ENCODE measurements around the gene ISOC1. TPM values are rescaled to one million over a fixed set of nuclear protein-coding genes. Genes with fewer than 3 reads are reported as not detected.

The ISOC1 gene
- 1 to 10 TPM; 7.7 to 9.9 TPM for total RNA-seq
- long read RNA-seq, donor 1, transcript ISOC1-201 (5 exons, 1,940 nt) = major isoform, 9 of 9 reads
- long read RNA-seq, donor 1, partial matches to known transcripts = 0 of 9 reads
- long read RNA-seq, donor 1, other reads (novel, unspliced or antisense) = 0 of 9 reads
- long read RNA-seq, donor 2, transcript ISOC1-201 (5 exons, 1,940 nt) = major isoform, 36 of 39 reads
- long read RNA-seq, donor 2, partial matches to known transcripts = 0 of 39 reads
- long read RNA-seq, donor 2, other reads (novel, unspliced or antisense) = 3 of 39 reads

GRCh38 chr5:129094087-129094923 is at the start of gene ISOC1:
ISOC1 (plus strand) TSS chr5:129094749; CDS start chr5:129094767, 18 bp downstream.
- intact Hi-C loops (cut with DNase I) = no loop called here
- peak; percentile 96 for DNase-seq (ENCODE audit: low spot score)

GRCh38 chr5:129046151-129046550 is 48.4 kb upstream of the ISOC1 start:
- no peak for DNase-seq (ENCODE audit: low spot score)
- intact Hi-C loops (cut with DNase I) = no loop called here

GRCh38 chr5:129048509-129048908 is 46.0 kb upstream of the ISOC1 start:
- intact Hi-C loops (cut with DNase I) = no loop called here
- no peak for DNase-seq (ENCODE audit: low spot score)

GRCh38 chr5:129049126-129049799 is 45.3 kb upstream of the ISOC1 start:
- DNase-seq (ENCODE audit: low spot score) = no peak
- intact Hi-C loops (cut with DNase I) = no loop called here

- intact Hi-C loops (cut with DNase I) = no loop called here
These were observed 43.3 kb upstream of the ISOC1 start for GRCh38 chr5:129051283-129051682.

GRCh38 chr5:129053438-129053837 is 41.1 kb upstream of the ISOC1 start:
- DNase-seq (ENCODE audit: low spot score) = no peak
- intact Hi-C loops (cut with DNase I) = no loop called here

More at GRCh38 chr5:129051283-129051682, 43.3 kb upstream of the ISOC1 start:
- no peak for DNase-seq (ENCODE audit: low spot score)

GRCh38 chr5:129057329-129057728 is 37.2 kb upstream of the ISOC1 start:
- no peak for DNase-seq (ENCODE audit: low spot score)
- intact Hi-C loops (cut with DNase I) = no loop called here

GRCh38 chr5:129061849-129062248 is 32.7 kb upstream of the ISOC1 start:
- intact Hi-C loops (cut with DNase I) = no loop called here
- no peak for DNase-seq (ENCODE audit: low spot score)

GRCh38 chr5:129063483-129064113 is 31.0 kb upstream of the ISOC1 start:
- no peak for DNase-seq (ENCODE audit: low spot score)
- intact Hi-C loops (cut with DNase I) = no loop called here

- intact Hi-C loops (cut with DNase I) = no loop called here
- no peak for DNase-seq (ENCODE audit: low spot score)
These were observed 28.8 kb upstream of the ISOC1 start for GRCh38 chr5:129065721-129066120.

GRCh38 chr5:129067745-129068144 is 26.8 kb upstream of the ISOC1 start:
- intact Hi-C loops (cut with DNase I) = no loop called here

GRCh38 chr5:129069292-129069691 is 25.3 kb upstream of the ISOC1 start:
- intact Hi-C loops (cut with DNase I) = no loop called here
- DNase-seq (ENCODE audit: low spot score) = no peak

More at GRCh38 chr5:129067745-129068144, 26.8 kb upstream of the ISOC1 start:
- no peak for DNase-seq (ENCODE audit: low spot score)

GRCh38 chr5:129073111-129073510 is 21.4 kb upstream of the ISOC1 start:
- intact Hi-C loops (cut with DNase I) = no loop called here
- no peak for DNase-seq (ENCODE audit: low spot score)

GRCh38 chr5:129074903-129075302 is 19.6 kb upstream of the ISOC1 start:
- intact Hi-C loops (cut with DNase I) = no loop called here
- DNase-seq (ENCODE audit: low spot score) = no peak

GRCh38 chr5:129077433-129078075 is 17.0 kb upstream of the ISOC1 start:
- intact Hi-C loops (cut with DNase I) = no loop called here
- no peak for DNase-seq (ENCODE audit: low spot score)

- intact Hi-C loops (cut with DNase I) = no loop called here
- no peak for DNase-seq (ENCODE audit: low spot score)
These were observed 16.3 kb upstream of the ISOC1 start for GRCh38 chr5:129078247-129078646.

- DNase-seq (ENCODE audit: low spot score) = no peak
- intact Hi-C loops (cut with DNase I) = no loop called here
These were observed 15.9 kb upstream of the ISOC1 start for GRCh38 chr5:129078660-129079059.

- no peak for DNase-seq (ENCODE audit: low spot score)
- intact Hi-C loops (cut with DNase I) = no loop called here
These were observed 15.1 kb upstream of the ISOC1 start for GRCh38 chr5:129079496-129079895.

GRCh38 chr5:129080766-129081165 is 13.8 kb upstream of the ISOC1 start:
- no peak for DNase-seq (ENCODE audit: low spot score)
- intact Hi-C loops (cut with DNase I) = no loop called here
